ENCODE measurements around the gene KSR2.
"Not testable (repeated sequence)": the region's sequence is repeated elsewhere in the genome, so short reads cannot be mapped to it uniquely, and the experiment has no call there.

Gene KSR2

DNA sequence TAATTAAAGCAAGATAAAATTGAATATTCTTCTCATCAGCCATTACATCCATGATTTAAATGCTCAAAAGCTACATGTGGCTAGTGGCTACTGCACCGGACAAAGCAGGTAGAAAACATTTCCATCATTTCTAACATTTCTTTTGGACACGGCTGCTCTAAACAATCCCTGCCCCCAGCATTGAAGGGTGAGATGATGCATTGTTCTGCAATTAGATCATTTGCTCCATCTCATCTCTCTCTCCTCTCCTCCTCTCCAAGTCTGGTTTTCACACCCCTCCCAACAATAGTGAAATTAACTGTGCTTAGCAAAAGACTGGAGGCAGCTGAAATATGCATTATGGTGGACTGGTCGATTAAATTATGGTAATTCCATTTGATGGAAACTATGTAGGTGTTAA is 288.5 kb downstream of the KSR2 start:
- no peak for DNase-seq

DNA sequence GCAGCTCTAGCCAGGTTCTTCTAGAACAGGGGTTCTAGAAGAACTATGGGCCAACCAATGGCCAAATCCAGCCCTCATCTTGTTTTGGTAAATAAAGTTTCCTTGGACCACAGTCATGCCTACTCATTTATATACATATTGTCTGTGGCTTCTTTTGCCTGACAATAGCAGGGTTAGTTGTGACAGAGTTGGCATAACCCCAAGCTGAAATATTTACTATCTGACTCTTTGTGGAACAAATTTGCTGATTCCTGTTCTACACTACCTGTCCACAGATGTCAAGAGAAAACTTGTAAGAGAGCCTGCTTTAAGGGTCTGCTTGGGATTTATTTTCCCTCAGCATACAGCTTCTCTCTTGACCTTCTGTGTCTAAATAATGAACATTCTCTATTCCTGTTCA is 289.0 kb downstream of the KSR2 start:
- no peak for DNase-seq

DNA sequence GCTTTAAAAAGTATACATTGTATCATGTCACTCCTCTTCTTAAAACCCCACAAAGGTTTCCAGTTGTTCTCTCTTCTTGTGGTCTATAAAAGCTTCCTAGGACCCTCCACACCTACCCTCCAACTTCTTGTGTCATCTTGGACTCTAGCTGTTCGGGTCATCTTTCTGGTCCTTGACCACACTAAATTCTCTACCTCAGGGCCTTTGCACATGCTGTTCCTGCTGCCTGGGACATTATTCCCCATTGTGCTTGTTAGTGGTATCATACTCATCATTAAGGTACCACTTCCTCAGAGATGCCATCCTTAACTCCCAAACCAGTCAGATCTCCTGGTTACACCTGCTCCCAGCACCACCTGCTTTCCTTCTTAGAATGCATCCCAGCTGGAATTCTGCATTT is 294.0 kb downstream of the KSR2 start:
- no peak for DNase-seq

DNA sequence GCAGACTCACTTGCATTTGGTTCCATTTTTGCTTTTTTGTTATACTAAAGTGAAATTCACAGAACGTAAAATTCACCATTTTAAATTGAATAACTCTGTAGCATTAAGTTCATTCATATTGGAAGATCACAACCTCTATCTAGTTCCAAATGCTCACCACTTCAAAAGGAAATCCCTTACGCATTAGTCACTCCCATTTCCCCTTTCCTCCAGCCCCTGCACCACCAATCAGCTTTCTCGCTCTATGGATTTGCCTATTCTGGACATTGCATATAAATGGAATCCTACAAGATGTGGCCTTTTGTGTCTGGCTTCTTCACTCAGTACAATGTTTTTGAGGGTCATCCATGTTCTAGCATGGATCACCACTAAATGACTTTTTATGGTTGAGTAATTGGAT is 294.5 kb downstream of the KSR2 start:
- DNase-seq: no peak

DNA sequence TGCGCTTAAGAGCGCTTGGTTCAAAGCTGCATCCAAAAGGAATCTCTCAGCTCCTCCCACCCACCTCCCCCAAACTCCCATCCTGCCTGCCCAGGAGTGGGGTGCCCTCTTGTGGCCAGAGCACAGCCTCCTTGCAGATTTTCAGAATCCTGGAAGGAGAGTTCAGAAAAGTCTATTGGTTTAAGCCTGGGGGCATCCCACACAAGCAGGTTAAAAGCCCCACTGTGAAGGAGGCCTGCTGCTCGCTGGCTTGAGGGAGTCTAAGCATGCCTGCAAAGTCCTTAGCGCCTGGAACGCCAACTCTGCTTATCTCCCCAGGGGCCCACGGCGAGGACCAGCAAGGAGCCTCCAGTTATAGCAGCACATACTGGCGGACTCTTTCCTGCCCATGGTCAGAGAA is 297.1 kb downstream of the KSR2 start:
- no peak for DNase-seq

DNA sequence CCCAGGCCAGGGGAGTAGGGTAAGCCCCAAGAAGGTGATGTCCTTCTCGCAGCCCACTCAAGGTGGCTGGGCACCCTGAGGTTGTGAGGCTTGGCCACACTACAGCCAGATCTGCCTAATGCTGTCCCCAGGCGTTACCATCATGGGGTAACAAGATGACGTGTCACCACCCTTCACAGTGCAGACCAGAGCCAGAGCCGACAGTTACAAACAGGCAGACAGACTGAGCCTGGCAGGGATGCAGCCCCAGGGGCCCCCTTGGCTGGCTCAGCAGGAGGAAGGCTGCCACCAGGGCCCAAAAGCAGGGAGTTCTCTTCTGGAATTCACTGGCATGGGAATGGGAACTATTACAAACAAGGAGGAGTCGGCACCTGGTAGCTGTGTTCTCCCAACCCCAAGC is 304.6 kb downstream of the KSR2 start:
- no peak for DNase-seq

DNA sequence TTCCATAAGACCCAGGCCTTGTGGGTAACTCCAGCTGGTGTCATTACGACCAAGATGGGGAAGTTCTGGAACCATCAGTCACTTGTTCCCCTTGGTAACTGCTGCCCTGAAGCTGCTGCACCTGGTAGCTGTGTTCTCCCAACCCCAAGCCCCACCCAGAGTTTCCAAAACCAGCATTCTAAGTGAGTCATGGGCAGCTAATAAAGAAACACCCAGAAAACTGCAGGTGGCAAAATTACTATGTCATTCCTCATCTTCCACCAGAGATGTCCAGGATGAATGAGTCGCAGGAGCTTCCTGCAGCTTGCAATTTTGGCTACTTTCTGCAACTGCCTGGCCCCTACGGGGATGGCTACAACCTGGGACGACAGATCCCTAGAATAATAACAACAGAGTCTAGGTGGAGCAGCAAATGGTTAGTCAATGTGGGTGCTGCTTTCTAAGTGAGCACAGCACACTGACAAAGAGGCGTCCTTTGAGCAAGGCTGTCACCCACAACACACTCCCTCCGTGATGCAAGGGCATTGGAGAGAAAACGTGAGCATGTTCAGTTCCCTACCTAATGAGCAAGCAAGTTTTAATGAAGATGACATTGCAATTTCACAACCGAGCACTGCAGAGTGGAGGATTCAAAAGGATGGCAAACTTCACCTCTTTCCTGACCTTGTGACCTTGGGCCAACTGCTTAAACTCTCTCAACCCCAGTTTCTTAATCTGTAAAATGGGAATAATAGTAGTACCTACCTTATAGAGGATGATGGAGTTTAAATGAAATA is 306.0 kb downstream of the KSR2 start:
- no peak for DNase-seq

DNA sequence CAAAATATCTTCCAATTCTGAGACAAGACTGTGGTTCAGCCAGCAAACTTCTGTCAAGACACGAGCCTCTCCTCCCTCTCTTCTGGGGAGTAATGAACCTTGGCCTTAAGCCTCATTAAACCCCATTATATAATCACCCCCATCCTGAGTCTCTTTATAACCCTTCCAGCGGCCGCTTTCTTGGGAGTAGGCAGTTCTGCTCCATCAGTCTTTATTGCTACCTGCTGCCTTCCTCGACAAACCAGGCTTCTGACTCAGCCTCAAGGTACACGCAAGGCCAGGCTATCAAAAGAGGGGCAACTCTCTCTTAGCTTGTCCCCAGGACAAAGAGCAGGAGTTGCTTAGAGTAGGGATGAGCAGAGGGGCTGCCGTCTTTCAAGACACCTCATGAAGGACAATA is 306.6 kb downstream of the KSR2 start:
- no peak for DNase-seq

DNA sequence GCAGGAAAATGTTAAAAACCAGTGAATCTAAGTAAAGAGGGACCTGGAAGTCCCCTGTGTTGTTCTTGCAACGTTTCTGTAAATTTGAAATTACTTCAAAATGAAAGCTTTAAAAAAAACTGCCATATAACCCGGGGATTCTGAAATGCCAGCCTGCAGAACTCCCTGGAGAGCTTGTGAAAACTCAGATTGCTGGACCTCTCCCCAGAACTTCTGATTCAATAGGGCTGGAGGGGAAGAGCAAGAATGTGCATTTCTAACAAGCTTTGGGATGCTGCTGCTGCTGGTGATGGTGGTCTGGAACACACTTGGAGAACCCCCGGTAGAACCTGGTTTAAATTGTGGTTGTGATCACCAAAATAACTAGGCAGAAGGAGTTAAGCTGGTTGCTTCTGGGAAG is 307.3 kb downstream of the KSR2 start:
- no peak for DNase-seq

DNA sequence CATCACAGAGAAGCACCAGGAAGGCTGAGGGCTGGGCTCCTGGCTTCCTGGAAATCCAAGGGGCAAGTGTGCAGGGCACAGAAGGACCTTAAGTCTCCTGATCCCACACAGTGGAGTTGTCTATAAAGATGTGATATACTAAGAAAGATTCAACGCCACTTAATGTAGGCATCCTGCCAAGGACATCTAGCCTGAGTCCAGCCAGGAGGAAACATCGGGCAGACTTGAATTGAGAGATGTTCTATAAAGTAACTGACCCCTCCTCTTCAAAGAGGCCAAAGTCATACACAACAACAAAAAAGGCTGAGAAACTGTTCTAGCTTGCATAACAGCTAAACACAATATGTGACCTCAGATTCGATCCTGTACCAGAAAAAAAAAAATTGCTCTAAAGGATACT is 307.9 kb downstream of the KSR2 start:
- DNase-seq: no peak

DNA sequence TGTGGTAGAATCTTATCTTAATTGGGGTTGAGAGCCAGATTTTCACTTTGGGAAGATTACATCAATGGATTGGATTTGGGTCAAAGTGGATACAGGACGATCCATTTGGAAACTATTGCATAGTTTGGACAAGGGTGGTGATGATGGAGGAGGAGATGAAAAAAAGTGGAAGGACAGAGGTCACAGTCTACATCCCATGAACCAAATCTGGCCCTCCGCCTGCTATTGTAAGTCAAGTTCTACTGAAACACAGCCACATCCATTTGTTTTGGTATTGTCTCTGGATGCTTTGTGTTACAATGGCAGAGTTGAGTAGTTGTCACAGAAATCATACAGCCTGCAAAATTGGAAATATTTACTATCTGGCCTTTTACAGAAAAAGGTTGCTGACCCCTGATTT is 310.6 kb downstream of the KSR2 start:
- no peak for DNase-seq

DNA sequence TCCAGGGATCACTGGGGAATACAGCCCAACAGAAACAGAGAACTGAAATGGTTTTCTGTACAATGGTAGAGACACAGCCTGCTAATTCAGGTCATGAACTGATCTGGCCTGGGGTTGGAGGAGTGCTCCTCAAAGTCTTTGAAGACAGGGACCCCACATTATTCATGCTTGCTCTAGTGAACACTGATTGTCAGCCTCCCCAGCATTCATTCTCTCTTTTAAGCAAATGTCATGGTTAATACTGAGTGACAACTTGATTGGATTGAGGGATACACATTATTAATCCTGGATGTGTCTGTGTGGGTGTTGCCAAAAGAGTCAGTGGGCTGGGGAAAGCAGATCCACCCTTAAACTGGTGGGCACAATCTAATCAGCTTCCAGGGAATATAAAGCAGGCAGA is 319.0 kb downstream of the KSR2 start:
- no peak for DNase-seq

DNA sequence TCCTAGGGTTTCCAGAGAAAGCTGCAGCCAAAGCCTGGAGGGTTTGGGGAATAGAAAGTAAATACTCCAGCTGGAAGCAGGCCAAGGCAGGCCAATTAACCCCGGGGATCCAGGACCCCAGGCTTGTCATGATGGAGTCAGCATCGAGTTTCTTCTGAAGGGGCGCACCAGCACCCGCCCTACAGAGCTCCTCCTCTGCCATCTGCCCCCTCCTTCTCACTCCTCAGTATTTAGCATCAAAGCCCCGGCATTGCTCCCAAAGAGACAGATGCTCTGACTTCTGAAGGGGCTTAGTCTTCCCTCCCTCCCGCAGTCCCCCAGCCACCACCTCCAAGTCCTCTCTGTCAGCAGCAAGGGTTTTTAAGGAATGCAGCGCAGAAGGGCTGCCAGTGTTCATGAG is 322.3 kb downstream of the KSR2 start:
- DNase-seq: no peak

DNA sequence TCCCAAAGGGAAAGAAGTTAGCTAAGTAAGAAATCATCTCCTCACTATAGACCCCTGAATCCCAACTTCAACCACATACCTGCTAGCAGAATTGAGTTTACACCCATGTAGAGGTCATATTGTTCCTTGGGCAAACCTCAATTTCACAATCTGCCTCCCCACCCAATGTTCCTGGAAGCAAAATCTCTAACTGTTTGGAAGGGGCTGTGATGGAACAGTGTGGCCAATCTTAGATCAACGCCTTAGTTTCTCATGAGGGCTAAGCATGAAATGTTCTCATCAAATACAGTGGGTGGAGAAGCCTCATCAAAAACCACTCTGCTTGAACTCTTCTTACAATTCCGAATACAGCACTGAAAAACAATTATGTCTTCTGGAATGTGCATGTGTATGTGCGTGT is 323.3 kb downstream of the KSR2 start:
- no peak for DNase-seq

DNA sequence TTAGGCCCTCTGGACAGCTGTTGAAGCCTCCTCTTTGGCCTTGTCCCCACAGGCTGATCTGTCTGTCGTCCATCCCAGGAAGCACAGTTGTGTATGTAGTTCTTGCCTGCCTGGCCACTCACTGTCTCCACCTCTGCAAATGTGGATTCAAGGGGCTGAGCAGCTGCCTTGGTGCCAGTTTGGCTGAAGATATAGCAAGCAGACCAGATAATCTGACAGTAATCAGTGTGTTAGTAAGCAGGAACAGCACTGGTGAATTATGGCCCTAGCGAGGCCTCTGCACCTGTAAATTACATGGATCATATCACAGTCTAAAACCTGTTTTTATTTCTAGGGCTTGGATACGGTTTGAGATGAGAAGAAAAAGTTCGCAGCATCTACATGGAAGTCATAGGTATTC is 324.8 kb downstream of the KSR2 start:
- no peak for DNase-seq

DNA sequence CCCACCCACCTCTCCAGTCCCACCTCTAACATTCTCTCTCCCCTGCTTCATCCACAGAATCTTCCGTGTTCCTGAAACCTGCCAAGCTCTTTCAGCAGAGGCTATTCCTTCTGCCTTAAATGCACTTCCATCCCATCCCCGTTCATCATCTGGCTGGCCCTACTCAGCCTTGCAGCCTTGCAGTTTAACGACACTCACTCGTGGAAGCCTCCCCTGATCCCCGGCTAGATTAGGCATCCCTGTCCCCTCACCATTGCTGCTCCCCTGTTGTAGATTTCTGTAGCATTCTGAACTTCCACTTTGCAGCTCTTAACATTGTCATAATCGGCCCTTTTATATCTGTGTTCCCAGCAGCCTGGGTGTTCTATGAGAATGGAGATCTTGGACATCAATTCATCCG is 326.9 kb downstream of the KSR2 start:
- no peak for DNase-seq

DNA sequence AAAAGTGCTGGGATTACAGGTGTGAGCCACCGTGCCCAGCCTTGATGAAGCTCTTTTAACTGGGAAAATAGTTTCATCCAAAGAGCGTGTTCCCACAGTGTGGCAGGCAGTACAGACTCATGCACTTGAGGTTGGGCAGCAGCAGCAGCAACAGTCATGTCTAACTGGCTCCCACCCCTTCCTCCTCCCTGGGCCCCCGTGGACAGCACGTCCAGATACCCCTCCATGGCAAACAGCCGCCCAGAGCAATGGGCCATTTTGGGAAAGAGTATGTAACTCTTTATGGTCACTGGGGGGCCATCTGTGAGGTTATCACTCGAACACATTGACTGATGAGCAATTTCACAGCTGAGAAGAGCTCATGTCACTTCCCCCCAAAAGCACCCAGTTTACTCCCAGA is 328.3 kb downstream of the KSR2 start:
- no peak for DNase-seq

DNA sequence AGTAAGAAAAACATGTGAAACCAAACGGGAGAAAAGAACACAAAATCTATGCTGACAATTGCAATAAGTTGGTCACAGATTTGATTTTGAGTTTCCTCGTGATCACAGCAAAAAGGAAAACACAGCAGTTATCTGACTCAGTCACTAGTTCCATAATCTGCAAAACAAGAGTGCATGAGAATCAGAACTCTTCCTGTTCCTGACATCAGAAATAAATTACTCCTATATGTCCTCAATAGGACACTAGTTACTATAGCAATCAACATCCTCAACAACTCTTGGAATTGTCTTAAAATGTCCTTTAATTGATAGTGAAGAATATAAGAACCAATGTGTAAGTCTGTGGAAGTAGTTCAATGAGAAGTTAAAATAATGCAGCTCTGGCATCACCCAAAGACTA is 339.3 kb downstream of the KSR2 start:
- no peak for DNase-seq

DNA sequence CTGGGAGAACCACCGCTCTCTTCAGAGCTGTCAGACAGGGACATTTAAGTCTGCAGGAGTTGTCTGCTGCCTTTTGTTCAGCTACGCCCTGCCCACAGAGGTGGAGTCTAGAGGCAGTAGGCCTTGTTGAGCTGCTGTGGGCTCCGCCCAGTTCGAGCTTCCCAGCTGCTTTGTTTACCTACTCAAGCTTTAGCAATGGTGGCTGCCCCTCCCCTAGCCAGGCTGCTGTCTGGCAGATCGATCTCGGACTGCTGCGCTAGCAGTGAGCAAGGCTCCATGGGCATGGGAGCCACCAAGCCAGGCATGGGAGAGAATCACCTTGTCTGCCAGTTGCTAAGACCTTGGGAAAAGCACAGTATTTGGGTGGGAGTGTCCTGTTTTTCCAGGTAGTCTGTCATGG is 340.1 kb downstream of the KSR2 start:
- DNase-seq: not testable (repeated sequence)

DNA sequence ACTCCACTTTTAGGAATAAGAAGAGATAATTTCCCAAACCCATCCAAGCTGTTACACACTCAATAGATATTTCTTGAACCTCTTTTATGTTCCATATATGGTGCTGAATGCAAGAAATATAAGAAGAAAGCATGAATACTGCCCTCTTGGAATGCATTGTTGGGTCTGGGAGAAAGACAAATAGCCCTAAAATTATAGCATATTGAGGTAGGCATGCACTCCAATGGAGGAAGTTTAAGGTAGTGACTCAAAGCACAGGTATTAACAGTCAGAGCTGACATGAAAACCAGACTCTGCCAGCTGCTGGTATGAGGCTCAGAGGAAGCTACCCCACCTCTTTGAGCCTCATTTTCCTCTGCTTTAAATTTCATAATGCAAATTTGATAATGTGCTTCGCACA is 346.0 kb downstream of the KSR2 start:
- DNase-seq: no peak

DNA sequence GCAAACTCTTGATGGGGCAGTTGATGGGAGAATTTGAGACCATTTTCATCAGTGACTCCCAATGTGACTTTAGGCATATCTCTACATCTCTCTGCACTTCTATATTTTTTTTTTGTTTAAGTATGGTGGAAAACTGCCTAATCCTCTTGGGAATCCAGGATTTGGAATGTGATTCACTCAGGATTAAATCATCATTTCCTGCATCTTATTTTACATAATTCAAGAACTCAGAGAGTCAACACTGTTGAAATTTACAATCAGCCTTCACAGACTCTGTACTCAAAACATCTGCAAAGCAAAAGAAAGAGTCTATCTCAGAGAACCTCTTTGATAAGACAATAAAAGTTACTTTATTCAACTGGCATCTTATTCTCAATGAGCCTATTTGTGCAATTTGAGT is 346.7 kb downstream of the KSR2 start:
- no peak for DNase-seq

DNA sequence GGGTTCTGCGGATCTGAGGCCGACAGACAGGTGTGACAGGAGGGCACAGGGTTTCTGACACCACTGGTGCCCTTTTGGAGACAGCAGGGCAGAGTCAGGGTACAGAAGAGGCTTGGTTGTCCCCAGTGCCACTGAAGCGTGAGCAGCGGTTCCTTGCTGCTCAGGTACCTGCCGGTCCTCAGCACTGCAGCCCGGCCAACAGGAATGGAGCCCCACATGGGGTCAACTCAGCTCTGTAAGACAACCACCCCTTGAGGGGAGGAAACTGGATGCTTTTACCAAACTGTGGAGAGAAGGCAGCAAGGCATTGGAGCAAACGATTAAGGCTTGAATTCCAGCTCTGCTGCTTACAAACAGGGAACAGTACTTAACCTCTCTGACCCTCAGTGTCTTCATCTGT is 361.0 kb downstream of the KSR2 start:
- no peak for DNase-seq

DNA sequence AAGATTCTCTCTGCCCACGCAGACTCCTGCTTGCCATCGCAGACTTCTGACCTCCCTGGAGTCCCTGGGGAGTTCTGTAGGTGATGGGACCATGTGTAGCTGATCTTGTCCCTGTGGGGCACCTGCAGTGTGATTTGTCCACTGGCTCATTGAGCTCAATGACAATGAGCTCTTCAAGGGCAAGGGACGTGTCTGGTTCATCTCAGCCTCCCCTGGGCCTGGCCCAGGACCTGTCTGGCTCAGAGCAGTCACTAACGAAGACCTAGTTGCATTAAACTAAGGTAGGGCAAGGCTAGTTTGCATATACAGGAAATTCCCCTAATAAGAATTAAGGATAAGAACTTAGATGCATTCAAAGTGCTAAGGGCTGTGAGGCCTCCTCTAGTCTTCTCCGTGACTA is 361.8 kb downstream of the KSR2 start:
- no peak for DNase-seq

DNA sequence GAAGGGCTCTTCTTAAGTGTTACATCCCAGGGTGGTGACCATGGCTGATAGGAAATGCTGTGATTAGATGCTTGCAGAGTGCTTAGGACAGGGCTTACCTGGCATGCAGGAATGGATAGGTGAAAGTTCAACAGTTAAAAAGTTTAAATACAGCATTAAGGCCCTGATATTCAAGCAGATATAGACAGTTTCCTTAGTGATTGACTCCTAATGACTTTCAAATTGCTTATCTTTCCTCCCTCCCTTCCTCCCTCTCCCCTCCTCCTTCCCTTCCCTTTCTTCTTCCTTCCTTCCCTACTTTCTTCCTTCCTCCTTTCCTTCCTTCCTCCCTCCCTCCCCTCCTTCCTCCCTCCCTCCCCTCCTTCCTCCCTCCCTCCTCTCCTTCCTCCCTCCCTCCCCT is 362.8 kb downstream of the KSR2 start:
- DNase-seq: no peak

DNA sequence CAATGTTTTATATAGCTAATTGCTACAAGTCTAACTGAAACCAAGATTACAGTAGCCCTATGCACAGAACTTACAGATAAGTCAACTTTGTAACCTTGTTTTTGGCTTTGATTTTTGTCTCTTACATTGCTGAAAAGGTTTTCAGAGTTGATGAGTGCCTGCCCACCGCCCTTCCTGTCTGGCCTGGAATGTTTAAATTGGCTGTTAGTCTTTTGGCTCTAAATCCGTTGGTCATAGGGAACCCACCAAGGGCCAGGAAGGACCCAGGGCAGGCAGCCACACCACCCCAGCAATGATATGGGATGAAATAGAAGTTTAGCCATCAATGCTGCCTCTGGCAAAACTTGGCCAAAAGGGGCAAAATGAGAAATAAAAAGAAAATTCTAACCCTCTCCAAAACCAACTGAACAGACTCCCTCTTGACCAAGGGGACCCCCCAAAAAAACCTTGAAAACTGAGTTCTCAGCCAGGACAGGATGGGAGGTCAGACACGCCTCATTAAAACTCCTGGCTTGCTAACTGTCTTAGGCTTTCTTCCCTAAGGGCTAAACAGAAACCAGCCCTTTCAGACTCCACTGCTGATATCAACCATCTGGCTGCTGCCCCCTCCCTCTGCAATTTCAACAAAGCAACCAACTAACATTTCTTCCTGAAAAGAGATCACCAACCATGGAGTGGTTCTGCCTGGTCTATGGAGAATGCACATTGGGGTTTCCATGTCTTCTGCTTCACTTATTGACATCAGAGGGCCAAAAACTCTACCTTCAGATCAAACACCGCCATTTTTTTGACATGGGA is 365.3 kb downstream of the KSR2 start:
- no peak for DNase-seq
